HG02970 (cell line): ENCODE results near the gene TEX261.

Experiments
- ATAC-seq: cut with Tn5 transposase; IDR thresholded peaks from one replicate; pipeline ENCODE4 v1.9.1; 2021; ENCODE audit warnings: mild to moderate bottlenecking, moderate library complexity, moderate number of reproducible peaks; ENCODE audit not compliant: unreplicated experiment, low FRiP score

Gene TEX261

DNA sequence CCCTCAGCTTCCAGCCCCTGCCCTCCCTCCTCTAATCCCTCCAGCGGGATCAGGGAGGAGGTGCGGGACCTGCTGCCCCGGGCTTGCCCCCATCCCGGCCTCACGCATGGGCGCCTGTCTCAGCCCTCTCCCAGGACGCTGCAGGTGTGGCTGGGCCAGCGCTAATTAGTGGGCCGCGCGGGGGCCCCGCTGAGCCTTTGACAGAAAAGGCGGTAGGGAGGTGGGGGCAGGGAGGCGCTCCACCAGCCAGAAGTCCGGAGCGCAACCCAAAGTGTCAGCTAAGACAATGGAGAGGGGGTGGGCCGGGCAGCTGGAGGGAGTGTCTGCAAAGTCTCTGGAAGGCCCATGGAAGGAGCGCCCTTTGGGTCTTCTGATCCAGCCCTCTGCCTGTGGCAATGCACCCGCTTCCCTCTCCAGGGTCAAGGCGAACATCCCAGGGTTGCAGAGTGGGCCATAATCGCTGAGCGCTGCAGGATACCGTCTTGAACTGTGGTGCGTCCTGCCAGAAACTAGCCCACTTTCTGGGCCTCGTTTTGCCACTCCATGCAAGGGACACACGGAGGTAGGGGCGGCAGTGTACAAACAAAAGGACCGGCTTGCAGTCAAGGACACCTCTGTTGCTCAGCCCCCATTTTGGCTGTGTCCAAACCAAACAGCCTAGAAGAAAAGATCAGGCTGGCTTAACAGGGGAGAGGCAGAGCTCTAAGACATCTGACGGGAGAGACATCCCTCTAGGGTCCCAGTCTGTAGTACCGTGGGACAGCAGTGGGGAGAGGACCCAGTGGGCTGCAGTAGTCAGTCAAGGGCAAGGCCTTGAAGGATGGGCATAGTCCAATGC, 55.5 kb downstream of the TEX261 start:
- ATAC-seq = no peak

DNA sequence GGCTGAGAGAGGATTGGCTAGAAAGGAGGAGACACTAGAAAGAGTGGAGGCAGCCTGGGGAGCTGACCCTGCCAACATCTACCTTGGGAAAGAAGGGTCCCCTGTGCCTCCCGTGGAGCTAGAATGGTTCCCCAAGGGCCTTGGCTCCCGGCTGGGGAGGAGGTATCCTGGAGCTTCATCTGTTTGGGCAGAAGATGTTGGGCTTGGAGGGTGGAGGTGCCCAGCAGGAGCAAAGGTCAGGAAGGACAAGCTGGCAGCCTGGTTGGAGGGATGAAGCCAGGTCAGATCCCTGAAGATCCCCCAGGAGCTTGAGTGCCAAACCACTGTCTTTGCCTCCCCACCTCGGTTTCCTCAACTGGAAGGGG, 56.1 kb downstream of the TEX261 start:
- ATAC-seq = no peak

- no peak for ATAC-seq
Observed at GRCh38 chr2:70937866-70938585, 56.6 kb downstream of the TEX261 start.

DNA sequence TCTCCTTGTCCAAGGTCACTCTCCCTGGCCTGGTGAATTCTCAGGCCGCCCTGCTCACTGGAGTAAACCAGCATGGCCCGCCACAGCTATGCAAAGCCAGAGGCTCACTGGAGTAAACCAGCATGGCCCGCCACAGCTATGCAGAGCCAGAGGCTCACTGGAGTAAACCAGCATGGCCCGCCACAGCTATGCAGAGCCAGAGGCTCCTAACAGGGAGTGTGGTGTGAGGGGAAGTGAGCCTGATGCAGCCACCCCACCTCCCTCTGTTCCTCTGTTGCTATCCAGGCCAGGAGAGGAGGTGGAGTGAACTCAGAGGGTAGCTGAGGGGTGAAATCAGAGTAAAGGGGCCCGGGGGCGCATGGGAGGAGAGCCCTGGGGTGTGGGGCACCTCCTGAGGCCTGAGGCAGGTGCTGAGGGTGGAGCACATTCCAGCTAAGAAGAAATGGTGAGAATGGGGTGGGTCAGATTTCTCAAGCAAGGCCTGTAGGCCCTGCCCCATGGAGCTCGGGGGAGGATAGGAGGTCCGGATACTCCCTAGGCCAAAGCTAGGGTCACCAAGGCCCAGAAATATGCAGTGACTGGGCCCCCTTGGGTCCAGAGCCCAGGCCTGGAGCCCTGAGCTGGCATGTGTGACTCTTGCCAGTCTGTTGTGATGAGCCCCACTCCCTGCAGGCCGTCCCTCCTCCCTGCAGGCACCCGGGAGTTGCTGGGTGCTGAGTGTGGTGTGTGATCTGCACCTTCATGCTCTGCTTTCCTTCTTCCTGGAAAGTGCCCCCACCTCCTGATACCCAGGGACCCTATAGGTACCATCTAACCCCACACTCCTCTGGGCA, 57.5 kb downstream of the TEX261 start:
- ATAC-seq = no peak

GRCh38 chr2:70936165-70936978, 58.3 kb downstream of the TEX261 start:
- no peak for ATAC-seq
